Body of pancreas (tissue), 4 donors: ENCODE data around the gene TNFRSF8. TPM values are rescaled to one million over a fixed set of nuclear protein-coding genes. Genes with fewer than 3 reads are reported as not detected.

Source experiments
- ATAC-seq: fragments of 150-250 bp; one replicate; pipeline ENCODE4 v1.9.1; 2016
- DNase-seq, 4 donors: peaks; one replicate each; pipeline ENCODE4 v3.0.0-alpha.2; 2019
- H3K27ac ChIP-seq, 4 donors: fragments of 200-600 bp; sonication (generic); 1 replicate in 3 of 4; 2 replicates in 1 of 4; pipeline versions ENCODE4 v1.5.1 to v1.6.1; 2016 to 2019; ENCODE audit warnings: mild to moderate bottlenecking in 1 of 4, mixed read lengths in 1 of 4, moderate library complexity in 1 of 4
- H3K27me3 ChIP-seq, 2 donors: fragments of 200-600 bp; sonication (generic); one replicate each; pipeline ENCODE4 v1.6.0; 2016; ENCODE audit warnings: mild to moderate bottlenecking in 1 of 2
- H3K36me3 ChIP-seq, 2 donors: fragments of 200-600 bp; sonication (generic); replicated peaks in 1 of 2; 2 replicates each; pipeline ENCODE4 v1.5.1; 2016; ENCODE audit warnings: low read depth in 2 of 2; ENCODE audit not compliant: insufficient read depth in 1 of 2
- H3K4me1 ChIP-seq: fragments of 200-600 bp; sonication (generic); one replicate; pipeline ENCODE4 v1.6.0; 2016
- H3K4me3 ChIP-seq, 2 donors: fragments of 200-600 bp; sonication (generic); 1 replicate in 1 of 2; 2 replicates in 1 of 2; pipeline ENCODE4 v1.5.1; 2016 to 2019
- H3K9me3 ChIP-seq, 3 donors: fragments of 200-600 bp; sonication (generic); 1 replicate in 2 of 3; 2 replicates in 1 of 3; pipeline ENCODE4 v1.5.1; 2016
- CTCF ChIP-seq, 7 experiments: fragments of 450-650 bp in 4 of 7; fragments of 200-600 bp in 3 of 7; sonication (generic) in 3 of 7; IDR thresholded peaks; one replicate each; pipeline ENCODE4 v1.5.1; 2016 to 2019; ENCODE audit warnings: antibody characterized with exemption in 7 of 7
- POLR2A ChIP-seq, 3 donors: fragments of 450-650 bp; IDR thresholded peaks; one replicate each; pipeline ENCODE4 v1.6.1; 2016; ENCODE audit warnings: antibody characterized with exemption in 3 of 3, mild to moderate bottlenecking in 2 of 3
- WGBS, 2 donors: methylation state at CpG; one replicate each; pipeline ENCODE4 v1.1.5; 2017; 5-methylcytosine and 5-hydroxymethylcytosine counted together
- intact Hi-C: fragments of 100-400 bp; cut with DNase I; formaldehyde crosslinking; loops from one replicate; pipeline ENCODE4 v1.15.1; 2023
- total RNA-seq, 2 donors: library from RNA; depleted of rRNA; stranded (reverse); fragments of >200 nt; gene quantifications; one replicate each; pipeline ENCODE4 v1.1.0, GENCODE V29; 2016

Gene TNFRSF8
- total RNA-seq, 2 donors from 2014 or later, result not detected

DNA sequence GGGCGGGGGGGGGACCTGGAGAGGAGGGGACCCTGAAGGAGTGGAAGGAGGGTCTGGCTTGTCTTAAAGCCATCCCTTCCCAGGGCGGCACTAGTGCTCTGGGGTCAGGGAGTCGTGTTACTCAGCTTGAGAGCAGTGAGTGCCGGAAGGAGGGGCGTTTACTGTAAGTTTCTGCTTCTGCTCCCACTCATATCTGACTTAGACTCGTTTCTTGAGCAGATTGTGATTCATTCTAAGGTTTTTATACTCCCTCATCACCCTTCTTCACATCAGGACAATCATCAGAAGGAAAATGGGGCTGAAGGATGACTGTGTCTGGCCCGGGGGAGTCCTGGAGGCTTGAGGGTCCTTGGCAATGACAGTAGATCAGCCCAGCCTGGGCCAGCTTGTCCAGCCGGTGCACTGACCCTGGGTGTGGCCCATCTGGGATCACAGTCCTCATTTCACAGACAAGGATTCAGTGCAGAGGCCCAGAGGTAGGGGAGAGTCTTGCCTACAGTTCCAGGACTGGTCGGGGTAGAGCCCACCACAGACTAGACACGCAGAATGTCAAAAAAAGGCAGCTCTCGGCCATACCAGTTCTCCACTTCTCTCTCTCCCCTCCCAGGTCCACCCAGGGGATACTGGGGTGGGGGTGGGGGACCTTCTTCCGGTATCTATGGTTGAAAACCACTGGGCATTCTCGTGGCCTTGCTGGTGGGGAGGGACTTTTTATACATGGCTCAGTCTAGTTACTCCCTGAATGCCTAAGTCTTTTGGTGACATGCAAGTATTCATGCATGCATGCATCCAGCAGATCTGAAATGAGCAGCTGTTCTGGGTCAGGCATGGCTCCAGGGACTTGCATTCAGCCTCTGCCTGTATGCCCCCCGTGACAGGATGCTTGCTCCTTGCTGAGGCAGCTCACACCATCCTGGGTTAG lies 5.1 kb downstream of the TNFRSF8 start:
- intact Hi-C loops, result no loop called here
- H3K4me3 ChIP-seq, result no peak overlapping the region
- peak in 1 of 4 donors; percentile 16 for DNase-seq
- no peak overlapping the region for H3K27ac ChIP-seq
- H3K27me3 ChIP-seq, result peaks cover 0 to 20% of the 10 kb centered on the region in 2 donors
- TF ChIP-seq POLR2A (IDR thresholded peaks at IDR 0.05) (no peak), CTCF (IDR thresholded peaks at IDR 0.05) (no peak)
- 29 to 39% methylated on average over 12 to 13 of the region's 14 CpGs for WGBS, 2 donors
- peak; percentile 15 for ATAC-seq
- no peaks in the 10 kb centered on the region for H3K9me3 ChIP-seq
- no peaks in the 10 kb centered on the region for H3K4me1 ChIP-seq
- no peaks in the 10 kb centered on the region for H3K36me3 ChIP-seq

GRCh38 chr1:12069623-12070244 lies 6.6 kb downstream of the TNFRSF8 start:
- Histone ChIP-seq H3K4me3 (no peak overlapping the region), H3K27ac (no peak overlapping the region), H3K9me3 (no peaks in the 10 kb centered on the region), H3K4me1 (no peaks in the 10 kb centered on the region), H3K36me3 (no peaks in the 10 kb centered on the region), H3K27me3 (peaks cover 0 to 5% of the 10 kb centered on the region in 2 donors)
- TF ChIP-seq POLR2A (IDR thresholded peaks at IDR 0.05) (no peak), CTCF (IDR thresholded peaks at IDR 0.05) (no peak)
- ATAC-seq, result no peak
- WGBS, 2 donors, result 36 to 44% methylated on average over 10 of the region's 10 CpGs
- intact Hi-C loops, result no loop called here
- no peak for DNase-seq

- Histone ChIP-seq H3K36me3 (no peaks in the 10 kb centered on the region), H3K27me3 (peaks cover 0 to 2% of the 10 kb centered on the region in 2 donors), H3K4me3 (no peak overlapping the region), H3K4me1 (no peaks in the 10 kb centered on the region), H3K27ac (no peak overlapping the region), H3K9me3 (no peaks in the 10 kb centered on the region)
- DNase-seq, result no peak
- WGBS, 2 donors, result 65 to 70% methylated on average over 3 of the region's 3 CpGs
- TF ChIP-seq CTCF (IDR thresholded peaks at IDR 0.05), result no peak
- no peak for TF ChIP-seq POLR2A (IDR thresholded peaks at IDR 0.05)
- intact Hi-C loops, result no loop called here
- no peak for ATAC-seq
Observed at GRCh38 chr1:12071892-12072291, 8.8 kb downstream of the TNFRSF8 start.

DNA sequence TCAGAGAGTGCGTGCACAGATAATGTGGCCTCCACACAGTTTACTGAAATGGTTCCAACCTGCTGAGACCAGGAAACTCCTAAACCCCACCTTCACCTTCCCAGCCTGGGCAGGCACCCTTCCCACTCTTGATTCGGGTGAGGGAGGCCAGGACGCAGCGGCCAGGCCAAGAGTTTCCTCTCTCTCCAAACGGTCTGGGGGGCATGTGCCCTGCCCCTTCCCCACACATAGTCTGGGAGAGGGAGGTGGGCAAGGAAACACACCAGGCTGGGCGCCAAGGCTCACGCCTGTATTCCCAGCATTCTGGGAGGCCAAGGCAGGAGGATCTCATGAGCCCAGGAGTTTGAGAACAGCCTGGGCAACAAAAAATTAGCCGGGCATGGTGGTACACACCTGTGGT lies 9.6 kb downstream of the TNFRSF8 start:
- no peak overlapping the region for H3K4me3 ChIP-seq
- no peaks in the 10 kb centered on the region for H3K27me3 ChIP-seq
- intact Hi-C loops, result no loop called here
- DNase-seq, result no peak
- ATAC-seq, result no peak
- no peak overlapping the region for H3K27ac ChIP-seq
- H3K9me3 ChIP-seq, result no peaks in the 10 kb centered on the region
- no peaks in the 10 kb centered on the region for H3K36me3 ChIP-seq
- no peaks in the 10 kb centered on the region for H3K4me1 ChIP-seq
- TF ChIP-seq POLR2A (IDR thresholded peaks at IDR 0.05) (no peak), CTCF (IDR thresholded peaks at IDR 0.05) (no peak)
- 64% methylated on average over 8 of the region's 8 CpGs; no CpG with 5 or more reads in 1 of the 2 donors for WGBS, 2 donors
